Activated CD4-positive, alpha-beta T cell treated with anti-CD3 and anti-CD28 coated beads for 36 hours (primary cell): ENCODE data around the gene UBE2E1. TPM values are rescaled to one million over a fixed set of nuclear protein-coding genes. Genes with fewer than 3 reads are reported as not detected.
"Not testable (repeated sequence)": the region's sequence is repeated elsewhere in the genome, so short reads cannot be mapped to it uniquely, and the experiment has no call there.

ENCODE experiments used
- ATAC-seq: fragments of 200-7000 bp; cut with Tn5 transposase; one replicate; pipeline ENCODE4 v1.10.0; 2021; ENCODE audit warnings: mild to moderate bottlenecking, moderate library complexity
- CTCF ChIA-PET: fragments of 350-600 bp; sonication (Branson Sonifier 250); formaldehyde crosslinking; loops from one replicate; lab custom pipeline; 2021; ENCODE audit warnings: antibody characterized with exemption; lab: Charles Lee
- POLR2A ChIA-PET: fragments of 350-600 bp; sonication (Branson Sonifier 250); formaldehyde crosslinking; loops from one replicate; lab custom pipeline; 2021; ENCODE audit warnings: antibody characterized with exemption, inconsistent platforms; lab: Charles Lee
- DNase-seq: peaks from one replicate; pipeline ENCODE4 v3.0.0-alpha.2; 2020
- H3K27ac Mint-ChIP-seq: one replicate; pipeline ENCODE4 v1.8.0; 2021; ENCODE audit warnings: mixed read lengths
- H3K27me3 Mint-ChIP-seq: one replicate; pipeline ENCODE4 v1.8.0; 2021; ENCODE audit warnings: mixed read lengths
- H3K36me3 Mint-ChIP-seq: one replicate; pipeline ENCODE4 v1.8.0; 2021; ENCODE audit warnings: low read depth, mixed read lengths
- H3K4me1 Mint-ChIP-seq: one replicate; pipeline ENCODE4 v1.8.0; 2021; ENCODE audit warnings: mixed read lengths
- H3K4me3 Mint-ChIP-seq: one replicate; pipeline ENCODE4 v1.8.0; 2021; ENCODE audit warnings: mild to moderate bottlenecking, moderate library complexity, mixed read lengths
- H3K9me3 Mint-ChIP-seq: one replicate; pipeline ENCODE4 v1.8.0; 2021; ENCODE audit warnings: low read depth, mixed read lengths
- intact Hi-C, 2 experiments: fragments of 100-400 bp; cut with DNase I in 1 of 2; cut with micrococcal nuclease in 1 of 2; formaldehyde crosslinking; loops; one replicate each; pipeline versions ENCODE4 v1.14.2 to v1.15.1; 2022 to 2024; cut with DNase I, micrococcal nuclease
- total RNA-seq, 2 experiments: library from RNA; stranded (reverse); gene quantifications; one replicate each; pipeline ENCODE4 v1.2.3, GENCODE V29; 2021

Gene UBE2E1
- total RNA-seq, 2 experiments from 2014 or later = 86.3 to 93.8 TPM

DNA sequence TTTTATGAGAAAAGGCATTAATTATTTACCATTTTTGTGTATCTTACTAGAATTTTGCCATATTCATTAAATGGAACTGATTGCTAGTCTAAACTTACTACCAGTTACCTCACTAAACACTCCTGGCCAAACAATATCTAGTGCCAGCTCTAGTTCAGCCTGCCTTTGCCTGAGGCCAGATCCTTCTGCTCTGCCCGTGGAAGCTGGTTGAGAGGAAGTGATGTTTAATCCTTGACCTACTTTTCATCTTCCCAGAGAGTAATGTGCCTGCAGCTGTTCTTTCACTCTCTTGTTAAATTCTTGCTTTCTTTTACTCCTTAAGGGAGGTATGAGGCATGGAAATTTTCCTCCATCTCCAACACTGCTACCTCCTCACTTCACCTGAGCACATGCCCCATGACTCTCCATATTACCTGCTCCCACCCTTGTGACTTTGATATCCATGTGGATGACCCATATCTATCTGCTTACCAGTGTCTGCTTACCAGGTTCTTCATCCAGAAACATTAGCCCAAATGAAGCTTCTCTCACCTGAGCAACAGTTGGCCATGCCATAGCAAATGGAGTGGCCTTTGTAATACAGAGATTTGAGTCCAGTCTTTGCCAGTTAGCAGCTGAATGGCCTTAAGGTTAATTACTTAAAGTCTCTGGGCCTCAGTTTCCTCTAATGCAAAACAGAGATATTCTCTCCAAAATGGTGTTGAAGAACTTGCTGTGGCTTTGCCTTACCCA, 53.4 kb downstream of the UBE2E1 start:
- no peak for ATAC-seq
- Mint-ChIP-seq H3K4me1 (peaks cover 60% of the 10 kb centered on the region), H3K36me3 (peaks cover 9% of the 10 kb centered on the region), H3K27me3 (no peaks in the 10 kb centered on the region), H3K9me3 (no peaks in the 10 kb centered on the region), H3K27ac (no peak overlapping the region), H3K4me3 (no peak overlapping the region)
- no peak for DNase-seq
- CTCF ChIA-PET = interaction anchor here (0.7 to 1.4 kb wide), 3 partner anchors 25 to 51 kb away, joined by 3 read pairs; no protein-coding TSS in a partner anchor
- POLR2A ChIA-PET = no interaction called here
- intact Hi-C loops = no loop called here

- no peak overlapping the region for H3K4me3 Mint-ChIP-seq
- ChIA-PET CTCF (interaction anchor here (0.7 to 1.4 kb wide), 2 partner anchors 26 to 52 kb away, joined by 3 read pairs; no protein-coding TSS in a partner anchor), POLR2A (no interaction called here)
- intact Hi-C loops = no loop called here
- ATAC-seq (no peak), DNase-seq (no peak)
- H3K9me3 Mint-ChIP-seq = no peaks in the 10 kb centered on the region
- H3K27ac Mint-ChIP-seq = no peak overlapping the region
- no peaks in the 10 kb centered on the region for H3K27me3 Mint-ChIP-seq
- peaks cover 60% of the 10 kb centered on the region for H3K4me1 Mint-ChIP-seq
- H3K36me3 Mint-ChIP-seq = peaks cover 10% of the 10 kb centered on the region
Measured at GRCh38 chr3:23859839-23860382, 54.2 kb downstream of the UBE2E1 start.

- no peaks in the 10 kb centered on the region for H3K27me3 Mint-ChIP-seq
- no peak overlapping the region for H3K4me3 Mint-ChIP-seq
- ChIA-PET POLR2A (no interaction called here), CTCF (interaction anchor here (0.6 to 0.9 kb wide), 3 partner anchors 13 to 81 kb away, joined by 3 to 4 read pairs (median 3); no protein-coding TSS in a partner anchor)
- H3K36me3 Mint-ChIP-seq = peaks cover 10% of the 10 kb centered on the region
- DNase-seq = no peak
- no peak for ATAC-seq
- H3K9me3 Mint-ChIP-seq = no peaks in the 10 kb centered on the region
- peaks cover 61% of the 10 kb centered on the region for H3K4me1 Mint-ChIP-seq
- intact Hi-C loops = no loop called here
- no peak overlapping the region for H3K27ac Mint-ChIP-seq
Measured at GRCh38 chr3:23861689-23862088, 55.9 kb downstream of the UBE2E1 start.

- peaks cover 54% of the 10 kb centered on the region for H3K4me1 Mint-ChIP-seq
- DNase-seq (no peak), ATAC-seq (no peak)
- no peak overlapping the region for H3K27ac Mint-ChIP-seq
- no peaks in the 10 kb centered on the region for H3K27me3 Mint-ChIP-seq
- H3K36me3 Mint-ChIP-seq = peaks cover 10% of the 10 kb centered on the region
- CTCF ChIA-PET = no interaction called here
- POLR2A ChIA-PET = no interaction called here
- no peak overlapping the region for H3K4me3 Mint-ChIP-seq
- no peaks in the 10 kb centered on the region for H3K9me3 Mint-ChIP-seq
- intact Hi-C loops = no loop called here
Measured at GRCh38 chr3:23863060-23863459, 57.3 kb downstream of the UBE2E1 start.

DNA sequence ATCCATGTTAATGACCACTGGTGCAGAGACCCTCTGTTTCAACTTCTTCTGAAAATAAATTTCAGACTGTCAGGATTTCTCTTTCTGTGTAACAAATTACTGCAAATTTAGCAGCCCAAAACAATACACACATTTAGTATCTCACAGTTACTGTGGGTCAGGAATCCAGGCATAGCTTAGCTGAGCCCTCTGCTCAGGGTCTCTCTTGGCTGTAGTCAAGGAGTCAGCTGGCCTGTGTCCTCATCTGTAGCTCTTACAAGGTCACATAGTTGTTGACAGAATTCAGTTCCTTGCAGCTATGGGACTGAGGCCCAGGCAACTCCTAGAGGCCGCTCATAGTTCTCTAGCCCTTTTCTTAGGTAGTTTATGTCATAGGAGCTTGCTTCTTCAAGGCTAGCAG, 59.2 kb downstream of the UBE2E1 start:
- no peak for ATAC-seq
- Mint-ChIP-seq H3K27ac (no peak overlapping the region), H3K4me1 (peaks cover 43% of the 10 kb centered on the region), H3K9me3 (no peaks in the 10 kb centered on the region), H3K27me3 (no peaks in the 10 kb centered on the region), H3K36me3 (peaks cover 7% of the 10 kb centered on the region), H3K4me3 (no peak overlapping the region)
- intact Hi-C loops = no loop called here
- ChIA-PET POLR2A (no interaction called here), CTCF (interaction anchor here (0.9 to 1.5 kb wide), 3 partner anchors 11 to 30 kb away, joined by 3 read pairs; no protein-coding TSS in a partner anchor)
- no peak for DNase-seq

DNA sequence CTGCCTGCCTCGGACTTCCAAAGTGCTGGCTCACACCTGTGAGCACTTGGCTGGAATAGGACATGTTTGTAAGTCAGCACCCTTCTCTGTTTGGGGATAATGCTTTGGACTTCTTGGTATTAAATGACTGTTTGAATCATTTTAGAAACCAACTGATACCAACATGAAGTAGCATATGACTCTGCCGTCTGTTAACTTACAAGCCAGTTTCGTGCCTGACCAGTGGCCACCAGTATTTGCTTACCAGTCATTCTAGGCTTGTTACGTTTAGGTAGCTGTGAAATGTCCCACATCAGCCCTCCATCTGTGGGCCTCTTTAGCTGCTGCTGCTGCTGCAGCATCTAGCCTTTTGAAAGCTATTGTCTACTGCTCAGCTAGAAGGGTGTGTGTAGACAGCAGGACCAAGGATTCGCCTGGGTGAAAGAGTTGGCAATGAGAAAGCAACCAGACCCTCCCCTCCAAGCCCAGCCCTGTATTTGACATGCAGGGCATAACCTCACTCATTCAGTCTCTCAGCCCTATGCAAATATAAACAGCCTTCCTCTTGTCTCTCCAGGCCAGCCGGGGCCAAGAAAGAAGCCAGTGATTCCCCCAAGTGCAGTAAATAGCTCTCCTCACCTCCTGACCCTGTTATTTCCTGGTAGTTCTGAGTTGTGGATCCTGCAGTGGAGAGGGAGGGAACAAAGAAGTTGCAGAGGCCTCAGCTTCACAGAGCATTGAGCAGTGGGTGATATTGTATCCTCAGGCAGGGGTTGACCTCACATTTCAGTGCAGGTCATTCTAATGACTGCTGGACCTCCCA, 60.0 kb downstream of the UBE2E1 start:
- ChIA-PET POLR2A (no interaction called here), CTCF (interaction anchor here (1.5 kb wide), 1 partner anchor 31 kb away, joined by 3 read pairs; no protein-coding TSS in a partner anchor)
- Mint-ChIP-seq H3K4me3 (no peak overlapping the region), H3K4me1 (peaks cover 40% of the 10 kb centered on the region), H3K36me3 (peaks cover 7% of the 10 kb centered on the region), H3K9me3 (no peaks in the 10 kb centered on the region), H3K27me3 (no peaks in the 10 kb centered on the region), H3K27ac (no peak overlapping the region)
- intact Hi-C loops = no loop called here
- ATAC-seq (no peak), DNase-seq (no peak)

DNA sequence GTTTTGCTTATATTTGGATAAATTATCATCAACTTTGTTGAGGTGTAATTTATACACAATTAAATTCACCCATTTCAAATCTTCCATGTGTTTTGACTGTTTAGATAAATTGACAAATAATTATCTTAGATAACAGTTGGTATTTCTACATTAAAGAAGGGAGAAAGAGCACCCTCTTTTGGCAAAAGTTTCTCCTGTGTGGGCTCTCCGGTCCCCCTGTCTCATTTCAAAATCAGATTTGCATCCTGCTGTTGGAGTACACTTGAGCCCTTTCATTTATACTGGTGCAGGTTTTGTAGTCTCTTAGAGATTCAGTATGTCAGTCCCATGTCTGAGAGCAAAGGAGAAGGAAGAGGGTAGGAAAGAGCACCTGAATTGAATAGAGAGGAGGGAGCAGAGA, 61.6 kb downstream of the UBE2E1 start:
- POLR2A ChIA-PET = no interaction called here
- Mint-ChIP-seq H3K4me1 (peaks cover 26% of the 10 kb centered on the region), H3K27ac (no peak overlapping the region), H3K9me3 (no peaks in the 10 kb centered on the region), H3K27me3 (no peaks in the 10 kb centered on the region), H3K4me3 (no peak overlapping the region), H3K36me3 (peaks cover 2% of the 10 kb centered on the region)
- CTCF ChIA-PET = no interaction called here
- no peak for ATAC-seq
- intact Hi-C loops = no loop called here
- no peak for DNase-seq

GRCh38 chr3:23867838-23868237, 62.1 kb downstream of the UBE2E1 start:
- Mint-ChIP-seq H3K4me1 (peaks cover 24% of the 10 kb centered on the region), H3K9me3 (no peaks in the 10 kb centered on the region), H3K27me3 (no peaks in the 10 kb centered on the region), H3K4me3 (no peak overlapping the region), H3K36me3 (peaks cover 2% of the 10 kb centered on the region), H3K27ac (no peak overlapping the region)
- POLR2A ChIA-PET = no interaction called here
- DNase-seq = no peak
- intact Hi-C loops = no loop called here
- CTCF ChIA-PET = interaction anchor here (0.6 kb wide), 1 partner anchor 10 kb away, joined by 3 read pairs; no protein-coding TSS in a partner anchor
- no peak for ATAC-seq

GRCh38 chr3:23869977-23870662, 64.4 kb downstream of the UBE2E1 start:
- ChIA-PET CTCF (interaction anchor here (0.6 kb wide), 2 partner anchors 26 to 68 kb away, joined by 3 to 4 read pairs; no protein-coding TSS in a partner anchor), POLR2A (no interaction called here)
- intact Hi-C loops = no loop called here
- Mint-ChIP-seq H3K27ac (no peak overlapping the region), H3K27me3 (no peaks in the 10 kb centered on the region), H3K4me1 (peaks cover 18% of the 10 kb centered on the region), H3K36me3 (no peaks in the 10 kb centered on the region), H3K4me3 (no peak overlapping the region), H3K9me3 (no peaks in the 10 kb centered on the region)
- no peak for DNase-seq
- ATAC-seq = no peak

DNA sequence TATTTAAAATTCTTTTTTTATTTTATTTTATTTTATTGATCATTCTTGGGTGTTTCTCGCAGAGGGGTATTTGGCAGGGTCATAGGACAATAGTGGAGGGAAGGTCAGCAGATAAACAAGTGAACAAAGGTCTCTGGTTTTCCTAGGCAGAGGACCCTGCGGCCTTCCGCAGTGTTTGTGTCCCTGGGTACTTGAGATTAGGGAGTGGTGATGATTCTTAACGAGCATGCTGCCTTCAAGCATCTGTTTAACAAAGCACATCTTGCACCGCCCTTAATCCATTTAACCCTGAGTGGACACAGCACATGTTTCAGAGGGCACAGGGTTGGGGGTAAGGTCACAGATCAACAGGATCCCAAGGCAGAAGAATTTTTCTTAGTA, 64.9 kb downstream of the UBE2E1 start:
- H3K27me3 Mint-ChIP-seq, H3K9me3 Mint-ChIP-seq, ATAC-seq, H3K4me3 Mint-ChIP-seq, POLR2A ChIA-PET, H3K27ac Mint-ChIP-seq, DNase-seq, intact Hi-C loops, H3K36me3 Mint-ChIP-seq: not testable (repeated sequence)
- peaks cover 18% of the 10 kb centered on the region for H3K4me1 Mint-ChIP-seq
- CTCF ChIA-PET = interaction anchor here (0.6 kb wide), 2 partner anchors 26 to 67 kb away, joined by 3 to 4 read pairs; no protein-coding TSS in a partner anchor

DNA sequence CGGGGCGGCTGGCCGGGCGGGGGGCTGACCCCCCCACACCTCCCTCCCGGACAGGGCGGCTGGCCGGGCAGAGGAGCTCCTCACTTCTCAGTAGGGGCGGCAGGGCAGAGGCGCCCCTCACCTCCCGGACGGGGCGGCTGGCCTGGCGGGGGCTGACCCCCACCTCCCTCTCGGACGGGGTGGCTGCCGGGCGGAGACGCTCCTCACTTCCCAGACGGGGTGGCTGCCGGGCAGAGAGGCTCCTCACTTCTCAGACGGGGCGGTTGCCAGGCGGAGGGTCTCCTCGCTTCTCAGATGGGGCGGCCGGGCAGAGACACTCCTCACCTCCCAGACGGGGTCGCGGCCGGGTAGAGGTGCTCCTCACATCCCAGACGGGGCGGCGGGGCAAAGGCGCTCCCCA, 65.6 kb downstream of the UBE2E1 start:
- ATAC-seq, CTCF ChIA-PET, H3K27me3 Mint-ChIP-seq, H3K4me3 Mint-ChIP-seq, H3K9me3 Mint-ChIP-seq, H3K27ac Mint-ChIP-seq, POLR2A ChIA-PET, H3K36me3 Mint-ChIP-seq, DNase-seq, intact Hi-C loops: not testable (repeated sequence)
- peaks cover 14% of the 10 kb centered on the region for H3K4me1 Mint-ChIP-seq
